A549 (cell line): ENCODE results near the gene RWDD2A. TPM values are rescaled to one million over a fixed set of nuclear protein-coding genes. Genes with fewer than 3 reads are reported as not detected.

Source experiments
- ATAC-seq, 2 experiments: fragments of 200-7000 bp in 1 of 2; fragments of >200 bp in 1 of 2; cut with Nextera tagmentation in 1 of 2; cut with Tn5 transposase in 1 of 2; 3 replicates each; pipeline versions ENCODE4 v1.8.0 to v1.9.1; 2018 to 2020; ENCODE audit warnings: mild to moderate bottlenecking in 1 of 2, moderate library complexity in 1 of 2
- CTCF ChIA-PET: fragments of 300-600 bp; sonication (Branson Sonifier 250); formaldehyde crosslinking; extraction: SDS; loops from one replicate; lab custom pipeline; 2021; ENCODE audit warnings: antibody characterized with exemption, inconsistent platforms; lab: Yijun Ruan, JAX
- POLR2A ChIA-PET: fragments of 350-600 bp; formaldehyde crosslinking; extraction: SDS; loops from one replicate; lab custom pipeline; 2021; ENCODE audit warnings: antibody characterized with exemption, inconsistent platforms; lab: Yijun Ruan, JAX
- DNase-seq, 2 experiments: peaks; one replicate each; pipeline versions ENCODE4 v3.0.0 to v3.0.0-alpha.2; 2011 to 2016; ENCODE audit warnings: low read depth in 1 of 2, low spot score in 1 of 2
- FAIRE-seq: peaks from 2 replicates; lab custom pipeline; 2011; peaks lifted over from hg19 to GRCh38; lab: Jason Lieb, UNC
- H3K27ac ChIP-seq, 2 experiments: fragments of >200 bp; sonication (Bioruptor Twin); formaldehyde crosslinking; 3 replicates each; pipeline ENCODE4 v1.5.1; 2016 to 2017
- H3K4me1 ChIP-seq: fragments of >200 bp; sonication (Bioruptor Twin); formaldehyde crosslinking; 3 replicates; pipeline ENCODE4 v1.6.1; 2016
- H3K4me2 ChIP-seq: fragments of >200 bp; sonication (Bioruptor Twin); formaldehyde crosslinking; 3 replicates; pipeline ENCODE4 v1.6.1; 2016
- H3K4me3 ChIP-seq: fragments of >200 bp; sonication (Bioruptor Twin); formaldehyde crosslinking; 3 replicates; pipeline ENCODE4 v1.5.1; 2016
- H3K9me3 ChIP-seq: fragments of >200 bp; sonication (Bioruptor Twin); formaldehyde crosslinking; 3 replicates; pipeline ENCODE4 v1.6.1; 2016
- CTCF ChIP-seq: fragments of >200 bp; sonication (Bioruptor Twin); formaldehyde crosslinking; IDR thresholded peaks from 3 replicates; pipeline ENCODE4 v1.5.1; 2016
- E2F6 ChIP-seq: IDR thresholded peaks from 2 replicates; pipeline ENCODE4 v1.6.1; 2012; ENCODE audit warnings: low read depth, borderline replicate concordance
- EHF ChIP-seq: fragments of 250-450 bp; sonication (Bioruptor Pico); IDR thresholded peaks from 2 replicates; pipeline ENCODE4 v1.5.0; 2020; ENCODE audit warnings: mild to moderate bottlenecking
- EHMT2 ChIP-seq: fragments of 200-600 bp; sonication (generic); IDR thresholded peaks from 2 replicates; pipeline ENCODE4 v1.6.1; 2016; ENCODE audit warnings: antibody characterized with exemption, low read depth, mild to moderate bottlenecking, moderate library complexity
- FOSB ChIP-seq: fragments of 250-450 bp; sonication (Bioruptor Pico); IDR thresholded peaks from 2 replicates; pipeline ENCODE4 v1.5.0; 2020; ENCODE audit warnings: mild to moderate bottlenecking, moderate library complexity
- FOXS1 ChIP-seq: fragments of 250-450 bp; sonication (Bioruptor Pico); IDR thresholded peaks from 2 replicates; pipeline ENCODE4 v1.5.0; 2020; ENCODE audit warnings: mild to moderate bottlenecking, moderate library complexity
- GATA3 ChIP-seq: IDR thresholded peaks from 2 replicates; pipeline ENCODE4 v1.6.1; 2012; ENCODE audit warnings: borderline replicate concordance
- HOXB5 ChIP-seq: fragments of 250-450 bp; sonication (Bioruptor Pico); IDR thresholded peaks from 2 replicates; pipeline ENCODE4 v1.5.0; 2020; ENCODE audit warnings: mild to moderate bottlenecking, moderate library complexity
- JUN ChIP-seq, 2 experiments: fragments of >200 bp; sonication (Bioruptor Twin); formaldehyde crosslinking; IDR thresholded peaks; 2 replicates in 1 of 2; 3 replicates in 1 of 2; pipeline ENCODE4 v1.6.1; 2016 to 2017
- KDM1A ChIP-seq: fragments of 200-600 bp; sonication (generic); IDR thresholded peaks from 2 replicates; pipeline ENCODE4 v1.6.1; 2016; ENCODE audit warnings: low read depth, mild to moderate bottlenecking
- KDM5A ChIP-seq: fragments of 200-600 bp; sonication (generic); IDR thresholded peaks from 2 replicates; pipeline ENCODE4 v1.6.1; 2016; ENCODE audit warnings: antibody characterized with exemption, mild to moderate bottlenecking
- MAFK ChIP-seq: fragments of 450-650 bp; IDR thresholded peaks from 2 replicates; pipeline ENCODE4 v1.6.1; 2014; ENCODE audit not compliant: partially characterized antibody
- MAX ChIP-seq: IDR thresholded peaks from 2 replicates; pipeline ENCODE4 v1.6.1; 2012
- NR3C1 ChIP-seq: fragments of >200 bp; sonication (Bioruptor Twin); formaldehyde crosslinking; IDR thresholded peaks from 3 replicates; pipeline ENCODE4 v1.6.1; 2017
- PBX3 ChIP-seq: IDR thresholded peaks from 2 replicates; pipeline ENCODE4 v1.6.1; 2012
- POLR2A ChIP-seq: IDR thresholded peaks from 2 replicates; pipeline ENCODE4 v1.6.1; 2012; ENCODE audit warnings: mild to moderate bottlenecking, low read length
- POLR2AphosphoS2 ChIP-seq: conservative IDR thresholded peaks from 2 replicates; pipeline ENCODE4 v1.6.1; 2012; ENCODE audit warnings: low read length, improper control_type of control experiment, inconsistent platforms
- RAD21 ChIP-seq, 2 experiments: fragments of >200 bp in 1 of 2; sonication (Bioruptor Twin) in 1 of 2; formaldehyde crosslinking in 1 of 2; IDR thresholded peaks in 1 of 2; conservative IDR thresholded peaks in 1 of 2; 2 replicates in 1 of 2; 3 replicates in 1 of 2; pipeline ENCODE4 v1.6.1; 2012 to 2018; ENCODE audit warnings: inconsistent platforms in 1 of 2
- RFX5 ChIP-seq: fragments of 450-650 bp; IDR thresholded peaks from 2 replicates; pipeline ENCODE4 v1.7.1; 2014; ENCODE audit warnings: antibody characterized with exemption, mild to moderate bottlenecking, moderate library complexity
- SMC3 ChIP-seq: fragments of >200 bp; sonication (Bioruptor Twin); formaldehyde crosslinking; IDR thresholded peaks from 3 replicates; pipeline ENCODE4 v1.6.1; 2018; ENCODE audit warnings: inconsistent platforms
- USF2 ChIP-seq: fragments of 450-650 bp; IDR thresholded peaks from 2 replicates; pipeline ENCODE4 v1.6.1; 2014; ENCODE audit warnings: antibody characterized with exemption
- ZC3H11A ChIP-seq: fragments of 450-650 bp; IDR thresholded peaks from 2 replicates; pipeline ENCODE4 v1.6.1; 2014; ENCODE audit warnings: antibody characterized with exemption, mild to moderate bottlenecking
- ZNF302 ChIP-seq: fragments of 250-450 bp; sonication (Bioruptor Pico); IDR thresholded peaks from 2 replicates; pipeline ENCODE4 v1.9.0; 2021; ENCODE audit warnings: inconsistent platforms, mild to moderate bottlenecking, moderate library complexity
- WGBS: methylation state at CpG from one replicate; pipeline ENCODE4 v1.1.6; 2017; ENCODE audit errors: missing lambda C conversion rate; 5-methylcytosine and 5-hydroxymethylcytosine counted together
- polyA plus RNA-seq, 4 experiments: library from polyadenylated mRNA; depleted of rRNA in 3 of 4; stranded (reverse); fragments of >200 nt; fragmentation: RNase III in 1 of 4; extraction: RNeasy Plus Mini Kit Qiagen cat#74134 plus additional on column Dnase treatment in 1 of 4; gene quantifications; 2 replicates in 3 of 4; 3 replicates in 1 of 4; pipeline ENCODE4 v1.2.3, GENCODE V29; 2011 to 2017

RWDD2A gene
- polyA plus RNA-seq, 2 of the 4 experiments (the other 2 are of a cell fraction) = 2.2 to 4.7 TPM

GRCh38 chr6:83199863-83200225 is 6.7 kb downstream of the RWDD2A start:
- Histone ChIP-seq H3K27ac (no peak overlapping the region), H3K9me3 (no peaks in the 10 kb centered on the region), H3K4me2 (no peak overlapping the region), H3K4me1 (no peaks in the 10 kb centered on the region), H3K4me3 (no peak overlapping the region)
- no peak for DNase-seq
- ATAC-seq = peak in 1 of 2 experiments; percentile 48; a peak in 3 of 6 replicates
- ChIA-PET POLR2A (no interaction called here), CTCF (interaction anchor here (1.0 to 1.1 kb wide), 2 partner anchors 13 to 134 kb away, joined by 3 read pairs; partner anchors contain the start of gene UBE3D)
- WGBS = 18% methylated on average over 2 of the region's 2 CpGs
- no peak for TF ChIP-seq POLR2A
- no peak for FAIRE-seq

GRCh38 chr6:83202031-83202430 is 8.9 kb downstream of the RWDD2A start:
- ChIA-PET CTCF (no interaction called here), POLR2A (no interaction called here)
- Histone ChIP-seq H3K4me1 (no peaks in the 10 kb centered on the region), H3K9me3 (no peaks in the 10 kb centered on the region), H3K27ac (no peak overlapping the region), H3K4me3 (no peak overlapping the region), H3K4me2 (no peak overlapping the region)
- no peak for DNase-seq
- TF ChIP-seq RAD21 (conservative IDR thresholded peaks at IDR 0.05 in 1 of 2, IDR thresholded peaks at IDR 0.05 in 1 of 2) (no peak), PBX3 (no peak), FOSB (no peak), ZNF302 (CRISPR knock-in tag) (no peak)
- no peak for ATAC-seq
- FAIRE-seq = no peak
- 77% methylated on average over 4 of the region's 4 CpGs for WGBS

GRCh38 chr6:83215131-83216047 is 22.2 kb downstream of the RWDD2A start:
- ATAC-seq = peak; percentile 93 to 95
- WGBS = 47% methylated on average over 7 of the region's 7 CpGs
- Histone ChIP-seq H3K9me3 (no peaks in the 10 kb centered on the region), H3K27ac (no peak overlapping the region), H3K4me3 (no peak overlapping the region), H3K4me2 (no peak overlapping the region), H3K4me1 (no peaks in the 10 kb centered on the region)
- ChIA-PET POLR2A (no interaction called here), CTCF (interaction anchor here (0.6 to 4.0 kb wide), 16 partner anchors 9 to 387 kb away, joined by 3 to 38 read pairs (median 5); partner anchors contain the start of genes DOP1A, PRSS35 and UBE3D)
- peak; percentile 10 to 53 for DNase-seq
- no peak for FAIRE-seq
- TF ChIP-seq RAD21 (conservative IDR thresholded peaks at IDR 0.05 in 1 of 2, IDR thresholded peaks at IDR 0.05 in 1 of 2) (peak; percentile 42 to 50; a peak in 4 of 5 replicates), POLR2AphosphoS2 (no peak), SMC3 (0 out of 3 replicates have a peak, but pooled peaks have one; percentile 35), RFX5 (no peak), CTCF (peak; percentile 56), NR3C1 (no peak), GATA3 (no peak), JUN (IDR thresholded peaks at IDR 0.05) (no peak), FOSB (no peak)

GRCh38 chr6:83216806-83217205 is 23.6 kb downstream of the RWDD2A start:
- no peak for FAIRE-seq
- DNase-seq = no peak
- no peak for TF ChIP-seq FOXS1 (CRISPR knock-in tag)
- TF ChIP-seq KDM1A = no peak
- no peak for TF ChIP-seq HOXB5
- no peak for TF ChIP-seq EHF (CRISPR knock-in tag)
- TF ChIP-seq MAX = no peak
- TF ChIP-seq EHMT2 = no peak
- TF ChIP-seq E2F6 = no peak
- no peak for TF ChIP-seq SMC3
- TF ChIP-seq MAFK = no peak
- TF ChIP-seq USF2 = no peak
- TF ChIP-seq CTCF = no peak
- TF ChIP-seq KDM5A = no peak
- TF ChIP-seq ZC3H11A = no peak
- TF ChIP-seq, all 56 proteins: peak for 0
- H3K4me1 ChIP-seq = no peaks in the 10 kb centered on the region
- H3K27ac ChIP-seq = no peak overlapping the region
- ATAC-seq = no peak
- no peak overlapping the region for H3K4me3 ChIP-seq
- no peak overlapping the region for H3K4me2 ChIP-seq
- CTCF ChIA-PET = interaction anchor here (1.0 to 4.0 kb wide), 4 partner anchors 150 to 297 kb away, joined by 3 to 38 read pairs (median 22); partner anchors contain the start of genes DOP1A, PRSS35 and UBE3D
- no peaks in the 10 kb centered on the region for H3K9me3 ChIP-seq
- POLR2A ChIA-PET = no interaction called here
